NCI-H1048 (cell line): ENCODE measurements around the gene CHD6.
"Not testable (repeated sequence)": the region's sequence is repeated elsewhere in the genome, so short reads cannot be mapped to it uniquely, and the experiment has no call there.

Experiments
- DNase-seq: peaks from one replicate; lab custom pipeline; 2025; lab: John Stamatoyannopoulos, UW

The CHD6 gene

DNA sequence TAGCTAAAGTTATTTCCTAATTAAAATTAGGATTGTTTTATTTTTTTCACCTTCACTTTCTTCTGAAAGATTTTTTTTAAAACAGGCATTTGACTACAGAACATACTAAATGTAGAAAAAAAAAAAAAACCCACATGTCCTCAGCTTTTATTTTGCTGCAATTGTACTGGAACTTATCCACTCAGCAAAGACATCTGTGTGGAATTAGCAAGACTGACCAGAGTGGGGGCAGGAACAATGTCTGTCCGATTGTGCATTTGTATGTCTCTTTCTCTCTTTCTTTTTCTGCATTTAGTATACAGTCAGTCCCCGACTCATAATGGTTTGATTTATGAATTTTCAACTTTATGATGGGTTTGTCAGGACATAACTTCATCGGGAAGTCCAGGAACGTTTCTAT, 77.3 kb downstream of the CHD6 start:
- DNase-seq = no peak

- no peak for DNase-seq
Observed at GRCh38 chr20:41540459-41540858, 77.7 kb downstream of the CHD6 start.

DNA sequence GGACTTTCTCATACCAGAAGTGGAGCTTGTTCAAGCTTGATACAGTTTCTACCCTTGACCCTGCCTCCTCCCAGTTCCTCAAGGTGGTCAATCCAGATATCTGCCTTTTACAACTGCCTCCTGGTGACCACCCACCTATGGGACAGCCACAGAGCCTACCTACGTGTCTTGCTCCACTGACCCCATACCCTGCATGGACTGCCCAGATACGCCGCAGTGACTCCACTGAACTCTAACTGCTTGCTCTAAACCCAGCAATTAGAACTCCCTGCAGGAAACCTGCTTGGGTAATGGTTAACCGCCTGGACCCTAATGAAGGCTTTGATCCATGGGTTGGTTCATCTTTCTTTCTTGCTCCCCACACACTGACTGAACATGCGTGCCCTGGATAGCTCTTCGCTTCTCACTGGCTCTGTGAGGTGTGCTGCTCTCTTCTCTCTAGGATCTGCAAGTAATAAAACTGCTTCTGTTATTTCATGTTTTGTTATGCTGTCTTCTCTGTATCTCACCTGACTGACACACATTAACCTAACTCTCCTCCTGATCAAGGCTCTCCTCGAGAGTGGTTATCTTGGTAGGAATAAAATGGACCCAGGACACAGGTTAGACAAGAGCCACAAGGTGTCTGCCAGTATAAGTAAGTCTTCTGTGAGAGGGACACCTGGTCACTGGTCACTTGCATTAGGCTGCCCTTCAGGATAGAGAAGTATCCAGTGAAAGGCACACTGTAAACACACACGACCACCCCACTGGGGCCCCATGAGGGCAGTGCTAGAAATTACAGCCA, 79.2 kb downstream of the CHD6 start:
- no peak for DNase-seq

- no peak for DNase-seq
Observed at GRCh38 chr20:41537865-41538264, 80.3 kb downstream of the CHD6 start.

DNA sequence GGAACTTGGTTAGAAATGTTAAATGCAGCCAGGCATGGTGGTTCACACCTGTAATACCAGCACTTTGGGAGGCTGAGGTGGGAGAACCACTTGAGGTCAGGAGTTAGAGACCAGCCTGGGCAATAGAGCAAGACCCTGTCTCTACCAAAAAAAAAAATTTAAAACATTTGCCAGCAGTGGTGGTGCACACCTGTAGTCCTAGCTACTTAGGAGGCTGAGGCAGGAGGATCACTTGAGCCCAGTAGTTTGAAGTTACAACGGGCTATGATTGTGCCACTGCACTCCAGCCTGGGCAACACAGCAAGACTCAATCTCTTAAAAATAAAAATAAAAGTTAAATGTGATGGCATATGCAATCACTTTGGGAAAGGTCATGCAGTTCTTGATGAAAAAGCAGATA, 82.6 kb downstream of the CHD6 start:
- not testable (repeated sequence) for DNase-seq

DNA sequence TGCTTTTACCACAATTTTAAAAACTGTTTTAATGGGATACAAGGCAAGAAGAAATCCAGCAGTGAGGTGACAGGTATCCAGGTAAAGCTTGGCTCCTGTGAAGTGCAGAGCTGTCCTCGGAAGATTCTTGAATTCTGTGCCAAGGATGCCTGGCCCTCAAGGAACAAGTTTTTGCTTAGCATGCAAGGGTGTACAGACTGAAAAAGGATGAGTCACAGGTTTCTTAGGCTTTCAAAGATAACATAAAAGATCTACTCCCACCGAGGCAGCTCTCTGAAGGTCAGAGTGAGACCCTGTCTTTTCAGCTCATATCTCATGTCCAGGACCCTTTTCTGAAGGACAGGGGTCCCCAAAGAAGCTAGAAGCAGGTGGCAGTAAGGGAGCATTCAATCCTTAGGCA, 83.3 kb downstream of the CHD6 start:
- no peak for DNase-seq

DNA sequence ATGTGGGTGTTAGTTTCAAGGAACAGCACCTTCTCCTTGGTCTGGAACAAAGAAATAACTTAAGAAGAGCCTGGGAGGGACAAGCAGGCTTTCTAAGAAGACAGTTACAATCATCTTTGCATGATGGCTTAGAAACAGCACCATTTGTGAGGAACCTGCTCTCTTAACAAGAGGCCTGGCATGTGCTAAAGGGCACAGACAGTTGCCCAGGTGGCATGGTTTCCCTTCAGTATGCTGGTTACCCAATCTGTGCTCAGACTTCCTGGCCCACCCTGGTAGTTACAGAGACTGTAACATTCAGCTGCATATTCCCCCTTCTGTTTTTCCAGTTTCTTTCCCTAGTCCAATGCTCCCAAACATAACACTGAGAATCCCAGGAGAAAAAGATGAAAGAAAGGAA, 84.0 kb downstream of the CHD6 start:
- DNase-seq = no peak

- DNase-seq = no peak
Observed at GRCh38 chr20:41533537-41534136, 84.5 kb downstream of the CHD6 start.

GRCh38 chr20:41532935-41533334, 85.2 kb downstream of the CHD6 start:
- no peak for DNase-seq

- DNase-seq = no peak
Observed at GRCh38 chr20:41531518-41532275, 86.5 kb downstream of the CHD6 start.

DNA sequence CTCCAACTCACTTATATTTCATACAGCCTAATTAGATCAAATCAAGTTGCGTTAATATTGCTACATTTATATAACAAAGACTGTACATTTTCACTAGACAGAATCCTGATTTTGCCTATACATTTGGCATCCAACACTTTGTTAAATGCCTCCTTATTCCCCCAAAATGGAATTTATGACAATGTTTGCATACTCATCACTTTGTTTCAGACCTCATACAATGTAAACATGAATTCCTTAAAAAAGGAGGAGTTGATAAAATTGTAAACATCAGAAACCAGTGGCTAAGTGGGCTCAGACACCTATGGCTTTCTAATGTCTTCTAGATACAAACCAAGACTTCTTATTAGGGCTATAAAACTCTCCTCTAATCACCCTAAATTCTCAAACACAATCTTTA, 87.3 kb downstream of the CHD6 start:
- no peak for DNase-seq

DNA sequence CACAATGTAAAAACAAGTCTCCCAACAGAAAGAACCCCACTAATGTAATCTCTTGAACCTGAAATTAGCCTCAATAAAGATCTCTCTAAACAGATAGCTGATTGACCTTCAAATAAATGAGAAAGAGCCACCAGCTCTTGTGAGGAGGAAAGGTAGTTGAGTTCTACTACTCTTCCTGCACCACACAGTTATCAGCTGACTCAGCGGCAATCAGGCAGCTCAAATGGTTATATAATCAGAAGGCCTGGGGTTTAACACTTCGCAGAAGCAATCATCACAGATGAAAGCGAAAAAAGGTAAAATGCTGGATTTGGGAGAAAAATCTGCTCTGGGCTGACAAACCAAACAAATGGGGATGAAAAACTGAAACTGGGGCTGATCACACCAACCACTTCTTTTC, 91.8 kb downstream of the CHD6 start:
- DNase-seq = no peak

DNA sequence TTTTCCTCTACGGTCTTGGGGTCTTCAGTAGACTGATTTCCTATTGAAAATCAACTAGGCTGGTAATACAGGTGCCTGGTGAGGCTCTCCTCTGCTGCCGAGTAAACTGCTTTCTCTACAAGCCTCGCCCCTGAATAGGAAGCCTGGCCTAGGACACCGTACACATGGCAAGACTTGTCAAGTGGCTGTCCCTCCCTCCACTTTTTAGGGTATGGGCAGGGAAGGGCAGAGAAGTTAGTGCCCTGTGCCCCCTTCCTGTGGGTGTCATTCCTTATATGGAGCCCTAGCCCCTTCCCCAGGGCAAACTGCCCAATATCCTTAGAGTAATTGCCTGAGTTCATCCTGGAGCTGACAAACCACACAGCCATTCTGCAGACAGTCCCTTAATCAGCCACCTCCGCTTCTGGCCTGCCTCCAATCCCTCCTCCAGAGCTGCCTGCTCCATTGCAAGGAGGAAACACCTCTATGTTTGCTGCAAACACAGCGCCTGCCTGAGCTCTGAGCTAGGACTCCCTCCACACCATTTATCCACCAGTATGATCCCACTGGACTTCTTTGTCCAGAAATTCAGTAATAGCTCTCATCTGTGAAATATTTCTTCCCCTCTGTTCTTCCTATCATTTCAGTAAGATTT, 93.1 kb downstream of the CHD6 start:
- no peak for DNase-seq

GRCh38 chr20:41523857-41524256, 94.3 kb downstream of the CHD6 start:
- no peak for DNase-seq

DNA sequence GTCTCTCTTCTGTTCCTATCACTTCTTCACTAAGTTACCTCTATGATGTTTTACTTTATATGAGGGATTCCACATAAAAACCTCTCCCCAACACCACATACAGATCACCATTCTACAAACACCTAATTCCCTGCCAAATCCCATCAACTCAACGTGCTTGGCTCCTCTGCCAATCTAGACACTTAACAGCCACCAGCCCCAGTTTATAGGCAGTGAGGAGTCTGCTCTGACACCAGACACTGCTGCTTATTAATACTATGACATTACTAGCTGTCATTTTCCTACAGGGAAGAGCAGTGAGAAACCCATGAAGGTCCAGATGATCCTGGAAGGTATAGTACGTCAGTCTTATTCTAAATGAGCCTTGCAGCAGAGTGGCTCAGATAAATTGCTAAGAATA, 104.3 kb downstream of the CHD6 start:
- no peak for DNase-seq

- DNase-seq = no peak
Observed at GRCh38 chr20:41512624-41513023, 105.6 kb downstream of the CHD6 start.

- no peak for DNase-seq
Observed at GRCh38 chr20:41510847-41511450, 107.2 kb downstream of the CHD6 start.

DNA sequence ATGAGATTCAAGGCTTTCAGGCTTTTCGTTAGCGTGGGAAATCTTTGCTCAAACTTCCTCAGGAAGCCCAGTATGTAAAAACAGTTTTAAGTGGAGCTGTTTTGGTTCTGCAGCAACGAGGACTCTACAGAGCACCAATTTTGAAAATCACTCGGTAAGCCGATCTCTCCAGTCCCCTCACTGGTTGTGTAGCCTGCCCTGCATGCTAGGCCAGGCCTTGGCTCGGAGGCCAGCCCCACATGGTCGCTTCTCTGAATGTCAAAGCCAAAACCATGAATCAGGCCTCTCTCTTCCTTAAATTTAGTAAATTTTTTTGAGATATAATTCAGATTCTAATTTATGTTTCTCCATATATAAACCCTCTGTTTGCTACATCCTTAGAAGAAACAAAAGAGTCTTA, 108.0 kb downstream of the CHD6 start:
- DNase-seq = no peak

DNA sequence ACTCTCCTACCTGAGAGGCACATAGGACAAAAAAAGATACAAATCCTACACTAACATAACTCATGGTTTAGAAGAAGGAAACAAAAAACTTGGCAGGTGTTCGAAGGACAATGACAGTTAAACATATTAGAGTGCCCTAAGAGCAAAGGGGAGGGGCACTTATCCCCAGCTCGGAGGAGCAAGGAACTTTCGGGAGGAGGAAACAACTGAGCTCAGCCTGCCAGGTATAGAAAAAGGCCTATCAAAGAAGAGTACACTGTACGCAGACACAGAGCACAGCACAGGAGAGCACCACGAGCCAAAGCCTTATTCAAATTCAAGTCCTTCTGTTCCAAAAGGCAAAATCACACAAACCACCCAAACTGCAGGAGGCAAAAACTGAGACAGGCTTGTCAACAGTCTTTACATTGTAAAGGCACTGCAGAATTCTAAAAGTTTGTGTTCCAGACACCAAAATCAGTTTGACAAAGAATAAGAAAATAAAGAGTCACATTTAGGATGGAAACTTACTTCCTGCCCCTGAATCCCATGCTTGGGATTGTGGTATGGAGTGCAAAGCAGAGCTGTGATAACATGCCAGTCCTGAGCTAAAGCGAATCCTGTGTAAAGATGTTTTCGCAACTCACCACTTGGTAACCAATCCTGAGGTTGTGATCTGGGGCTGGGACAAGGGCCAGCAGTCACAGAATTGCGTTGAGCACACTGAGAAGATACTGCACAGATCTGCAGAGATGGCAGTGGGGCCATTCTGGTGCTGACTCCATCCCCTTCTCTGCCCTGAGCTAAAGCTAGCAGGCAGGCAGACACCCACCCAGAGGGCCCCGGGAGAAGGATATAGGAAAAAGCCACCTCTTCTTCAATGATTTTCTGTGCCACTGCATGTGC, 108.6 kb downstream of the CHD6 start:
- no peak for DNase-seq

GRCh38 chr20:41508335-41508734, 109.8 kb downstream of the CHD6 start:
- DNase-seq = no peak

- DNase-seq = no peak
Observed at GRCh38 chr20:41507851-41508250, 110.3 kb downstream of the CHD6 start.
